Endodermal cell (in vitro differentiated cells): ENCODE measurements around the gene ATP13A3. TPM values are rescaled to one million over a fixed set of nuclear protein-coding genes. Genes with fewer than 3 reads are reported as not detected.

Source experiments
- DNase-seq: peaks from one replicate; pipeline ENCODE4 v3.0.0-alpha.2; 2017
- H3K27ac ChIP-seq: 2 replicates; pipeline ENCODE4 v1.5.1; 2013; ENCODE audit warnings: mild to moderate bottlenecking, low read depth, low read length, moderate library complexity
- H3K27me3 ChIP-seq: 2 replicates; pipeline ENCODE4 v1.6.1; 2013; ENCODE audit warnings: mild to moderate bottlenecking, low read length, moderate library complexity; ENCODE audit not compliant: insufficient read depth, control insufficient read depth, poor library complexity, severe bottlenecking
- H3K36me3 ChIP-seq: 2 replicates; pipeline ENCODE4 v1.7.0; 2013; ENCODE audit warnings: mild to moderate bottlenecking, low read length, moderate library complexity; ENCODE audit not compliant: control insufficient read depth, insufficient read depth
- H3K4me1 ChIP-seq: one replicate; pipeline ENCODE4 v1.7.0; 2013; ENCODE audit warnings: low read length; ENCODE audit not compliant: control insufficient read depth, insufficient read depth
- H3K4me3 ChIP-seq: 2 replicates; pipeline ENCODE4 v1.5.1; 2013; ENCODE audit warnings: mild to moderate bottlenecking, low read length, moderate library complexity
- H3K9ac ChIP-seq: 2 replicates; pipeline ENCODE4 v1.6.1; 2013; ENCODE audit warnings: mild to moderate bottlenecking, low read length, moderate library complexity; ENCODE audit not compliant: poor library complexity, severe bottlenecking; ENCODE audit errors: extremely low read depth
- H3K9me3 ChIP-seq: 2 replicates; pipeline ENCODE4 v1.6.1; 2013; ENCODE audit warnings: mild to moderate bottlenecking, low read length, moderate library complexity; ENCODE audit not compliant: control insufficient read depth
- H3K27ac Mint-ChIP-seq: 2 replicates; pipeline ENCODE4 v1.8.0; 2020; ENCODE audit warnings: mixed read lengths
- H3K27me3 Mint-ChIP-seq: 2 replicates; pipeline ENCODE4 v1.8.0; 2021; ENCODE audit warnings: mild to moderate bottlenecking, mixed read lengths; ENCODE audit not compliant: insufficient read depth
- H3K36me3 Mint-ChIP-seq: 2 replicates; pipeline ENCODE4 v1.8.0; 2020; ENCODE audit warnings: low read depth, mixed read lengths
- H3K4me1 Mint-ChIP-seq: 2 replicates; pipeline ENCODE4 v1.8.0; 2020; ENCODE audit warnings: mixed read lengths
- H3K4me3 Mint-ChIP-seq: 2 replicates; pipeline ENCODE4 v1.8.0; 2020; ENCODE audit warnings: mild to moderate bottlenecking, moderate library complexity, mixed read lengths
- H3K9me3 Mint-ChIP-seq: 2 replicates; pipeline ENCODE4 v1.8.0; 2020; ENCODE audit warnings: mild to moderate bottlenecking, mixed read lengths
- WGBS, 2 experiments: methylation state at CpG; one replicate each; pipeline versions ENCODE4 v1.1.5 to v1.1.7; 2013; ENCODE audit warnings: missing lambda C conversion rate in 2 of 2, mixed read lengths in 1 of 2; ENCODE audit not compliant: insufficient coverage in 1 of 2, insufficient read length in 1 of 2; 5-methylcytosine and 5-hydroxymethylcytosine counted together
- total RNA-seq, 2 donors: library from RNA; stranded (reverse); fragmentation: NEBNext Ultra II Directional in 1 of 2; extraction: Animal tissue kit (Norgen Biotek cat#: 25700) in 1 of 2; gene quantifications; 2 replicates in 1 of 2; 3 replicates in 1 of 2; pipeline ENCODE4 v1.2.1, GENCODE V29; 2021
- TF ChIP-seq, protein P1 (sequence below): fragments of 200-600 bp; sonication (generic); conservative IDR thresholded peaks from 2 replicates; pipeline ENCODE4 v1.5.0; 2021; ENCODE audit warnings: antibody characterized with exemption, mild to moderate bottlenecking

ATP13A3 gene
- total RNA-seq, 2 donors from 2014 or later: 99.7 to 125 TPM

DNA sequence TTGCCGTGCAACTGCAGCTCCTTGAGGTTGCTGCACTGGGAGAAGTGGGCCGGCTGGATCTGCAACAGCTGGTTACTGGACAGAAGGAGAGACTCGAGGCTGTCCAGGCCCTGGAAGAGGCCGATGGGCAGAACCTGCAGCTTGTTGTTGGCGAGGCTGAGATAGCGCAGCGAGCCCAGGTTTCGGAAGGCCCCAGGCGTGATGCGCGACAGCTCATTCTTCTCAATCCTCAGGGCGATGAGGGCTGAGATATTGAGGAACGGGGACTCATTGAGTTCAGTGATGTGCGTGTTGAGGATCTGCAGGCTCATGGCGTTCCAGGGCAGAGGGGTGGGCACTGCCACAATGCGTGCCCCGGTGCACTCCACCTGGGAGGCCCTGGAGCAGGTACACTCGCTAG is 126.2 kb downstream of the ATP13A3 start:
- H3K36me3 Mint-ChIP-seq: no peaks in the 10 kb centered on the region
- DNase-seq: no peak
- no peak overlapping the region for H3K27ac ChIP-seq
- no peak overlapping the region for H3K9ac ChIP-seq
- no peaks in the 10 kb centered on the region for H3K9me3 Mint-ChIP-seq
- H3K4me3 Mint-ChIP-seq: no peak overlapping the region
- no peak overlapping the region for H3K27ac Mint-ChIP-seq
- no peaks in the 10 kb centered on the region for H3K4me1 ChIP-seq
- peaks cover 66% of the 10 kb centered on the region for H3K27me3 Mint-ChIP-seq
- H3K9me3 ChIP-seq: no peaks in the 10 kb centered on the region
- TF ChIP-seq, protein P1, sequence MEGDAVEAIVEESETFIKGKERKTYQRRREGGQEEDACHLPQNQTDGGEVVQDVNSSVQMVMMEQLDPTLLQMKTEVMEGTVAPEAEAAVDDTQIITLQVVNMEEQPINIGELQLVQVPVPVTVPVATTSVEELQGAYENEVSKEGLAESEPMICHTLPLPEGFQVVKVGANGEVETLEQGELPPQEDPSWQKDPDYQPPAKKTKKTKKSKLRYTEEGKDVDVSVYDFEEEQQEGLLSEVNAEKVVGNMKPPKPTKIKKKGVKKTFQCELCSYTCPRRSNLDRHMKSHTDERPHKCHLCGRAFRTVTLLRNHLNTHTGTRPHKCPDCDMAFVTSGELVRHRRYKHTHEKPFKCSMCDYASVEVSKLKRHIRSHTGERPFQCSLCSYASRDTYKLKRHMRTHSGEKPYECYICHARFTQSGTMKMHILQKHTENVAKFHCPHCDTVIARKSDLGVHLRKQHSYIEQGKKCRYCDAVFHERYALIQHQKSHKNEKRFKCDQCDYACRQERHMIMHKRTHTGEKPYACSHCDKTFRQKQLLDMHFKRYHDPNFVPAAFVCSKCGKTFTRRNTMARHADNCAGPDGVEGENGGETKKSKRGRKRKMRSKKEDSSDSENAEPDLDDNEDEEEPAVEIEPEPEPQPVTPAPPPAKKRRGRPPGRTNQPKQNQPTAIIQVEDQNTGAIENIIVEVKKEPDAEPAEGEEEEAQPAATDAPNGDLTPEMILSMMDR: no peak
- peaks cover 13% of the 10 kb centered on the region for H3K27me3 ChIP-seq
- no peaks in the 10 kb centered on the region for H3K36me3 ChIP-seq
- H3K4me1 Mint-ChIP-seq: peaks cover 8% of the 10 kb centered on the region
- H3K4me3 ChIP-seq: no peak overlapping the region
- 90% methylated on average over 14 to 18 of the region's 18 CpGs for WGBS, 2 experiments

DNA sequence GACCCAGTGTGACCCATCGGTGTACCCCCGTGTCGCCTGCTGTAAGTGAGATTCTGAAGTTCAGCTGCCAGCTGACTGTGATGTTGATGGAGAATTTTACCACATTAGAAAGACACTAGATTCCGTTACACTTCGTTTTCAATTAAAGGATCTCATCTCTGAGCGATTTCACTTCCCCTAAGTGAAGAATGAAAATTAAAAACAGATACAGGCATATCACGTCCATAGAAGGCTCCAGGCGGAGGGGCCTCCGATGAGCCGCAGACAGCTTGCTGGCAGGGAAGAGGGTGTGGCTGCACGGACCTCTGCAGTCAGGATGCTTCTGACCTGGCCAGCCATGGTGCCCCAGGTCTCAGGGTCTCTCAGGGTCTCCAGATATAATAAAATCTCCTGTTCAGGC is 129.1 kb downstream of the ATP13A3 start:
- WGBS, 2 experiments: 92 to 93% methylated on average over 7 to 11 of the region's 11 CpGs
- Mint-ChIP-seq H3K27ac (no peak overlapping the region), H3K4me1 (peaks cover 8% of the 10 kb centered on the region), H3K4me3 (no peak overlapping the region), H3K36me3 (no peaks in the 10 kb centered on the region), H3K9me3 (no peaks in the 10 kb centered on the region), H3K27me3 (peaks cover 61% of the 10 kb centered on the region)
- H3K36me3 ChIP-seq: no peaks in the 10 kb centered on the region
- H3K9me3 ChIP-seq: no peaks in the 10 kb centered on the region
- no peak overlapping the region for H3K4me3 ChIP-seq
- TF ChIP-seq, protein P1: no peak
- DNase-seq: no peak
- H3K4me1 ChIP-seq: no peaks in the 10 kb centered on the region
- H3K27ac ChIP-seq: no peak overlapping the region
- H3K9ac ChIP-seq: no peak overlapping the region
- H3K27me3 ChIP-seq: peaks cover 13% of the 10 kb centered on the region

DNA sequence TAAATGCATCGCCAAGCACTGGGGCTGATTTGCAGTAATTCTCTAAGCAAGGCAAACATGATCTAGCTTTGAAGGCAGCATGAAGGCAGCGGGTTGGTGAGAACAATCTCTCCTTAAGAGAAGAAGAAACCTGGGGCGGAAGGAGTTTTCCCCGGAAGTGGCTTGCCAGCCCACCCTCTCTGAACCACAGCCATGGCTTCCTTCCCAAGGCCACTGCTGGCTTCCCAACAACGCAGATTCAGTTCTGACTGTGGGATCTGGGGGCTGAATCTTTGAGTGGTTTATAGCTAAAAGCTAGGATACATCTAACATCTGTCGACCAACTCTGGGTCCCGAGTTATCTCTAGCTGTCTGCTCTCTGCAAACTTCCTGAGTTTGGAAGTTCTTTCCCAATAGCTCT is 131.4 kb downstream of the ATP13A3 start:
- Mint-ChIP-seq H3K4me1 (peaks cover 10% of the 10 kb centered on the region), H3K27ac (no peak overlapping the region), H3K9me3 (no peaks in the 10 kb centered on the region), H3K36me3 (no peaks in the 10 kb centered on the region), H3K4me3 (no peak overlapping the region), H3K27me3 (peaks cover 48% of the 10 kb centered on the region)
- H3K9ac ChIP-seq: no peak overlapping the region
- H3K36me3 ChIP-seq: no peaks in the 10 kb centered on the region
- TF ChIP-seq, protein P1: no peak
- 92 to 95% methylated on average over 5 to 7 of the region's 7 CpGs for WGBS, 2 experiments
- H3K27me3 ChIP-seq: peaks cover 13% of the 10 kb centered on the region
- no peak overlapping the region for H3K4me3 ChIP-seq
- DNase-seq: no peak
- no peaks in the 10 kb centered on the region for H3K4me1 ChIP-seq
- H3K27ac ChIP-seq: no peak overlapping the region
- H3K9me3 ChIP-seq: no peaks in the 10 kb centered on the region
